K562 (cell line): Measurements from ENCODE around the gene SH3RF1. TPM values are rescaled to one million over a fixed set of nuclear protein-coding genes. Genes with fewer than 3 reads are reported as not detected.

Experiments used
- ATAC-seq: fragments of 200-7000 bp; cut with Tn5 transposase; 3 replicates; pipeline ENCODE4 v1.9.1; 2020; ENCODE audit warnings: moderate library complexity
- BruUV-seq: library from RNA; stranded (reverse); fragments of 400-500 nt; replicated peaks from 2 replicates; lab custom pipeline; 2021; lab: Mats Ljungman, UMichigan
- CTCF ChIA-PET: fragments of 300-600 bp; formaldehyde crosslinking; extraction: SDS; loops from one replicate; lab custom pipeline; 2021; ENCODE audit warnings: low intra/inter-chr PET ratio; lab: Yijun Ruan, JAX
- POLR2A ChIA-PET: fragments of 300-600, 350-650 bp; sonication (Branson Sonifier 250); formaldehyde crosslinking; extraction: SDS; loops from one replicate; lab custom pipeline; 2021; ENCODE audit warnings: antibody characterized with exemption, inconsistent platforms; lab: Yijun Ruan, JAX
- DNase-seq, 4 experiments: peaks; one replicate each; pipeline versions ENCODE4 v3.0.0 to v3.0.0-alpha.2; 2011 to 2018; ENCODE audit warnings: low spot score in 3 of 4, mixed read lengths in 3 of 4; ENCODE audit errors: extremely low read depth in 1 of 4
- FAIRE-seq: peaks from 2 replicates; lab custom pipeline; 2011; peaks lifted over from hg19 to GRCh38; lab: Jason Lieb, UNC
- H2AFZ ChIP-seq: 2 replicates; pipeline ENCODE4 v1.6.0; 2011; ENCODE audit warnings: low read depth, low read length, control low read depth, inconsistent platforms
- H3K27ac ChIP-seq: fragments of 200-600 bp; 3 replicates; pipeline ENCODE4 v1.8.0; 2011; ENCODE audit warnings: low read depth, mild to moderate bottlenecking, control low read depth, inconsistent platforms, low read length, moderate library complexity, mixed read lengths; ENCODE audit errors: extremely low read depth
- H3K27me3 ChIP-seq, 2 experiments: fragments of 300-600 bp in 1 of 2; 2 replicates in 1 of 2; 3 replicates in 1 of 2; pipeline versions ENCODE4 v1.6.0 to v1.8.0; 2011; ENCODE audit warnings: inconsistent platforms in 2 of 2, low read length in 2 of 2, mild to moderate bottlenecking in 1 of 2, mixed read lengths in 1 of 2, moderate library complexity in 1 of 2; ENCODE audit not compliant: control insufficient read depth in 2 of 2, insufficient read depth in 2 of 2
- H3K36me3 ChIP-seq: fragments of 300-600 bp; 3 replicates; pipeline ENCODE4 v1.8.0; 2011; ENCODE audit warnings: mild to moderate bottlenecking, low read length, inconsistent platforms; ENCODE audit not compliant: control insufficient read depth, insufficient read depth
- H3K4me1 ChIP-seq, 2 experiments: fragments of 200-600 bp in 1 of 2; replicated peaks in 1 of 2; 2 replicates in 1 of 2; 3 replicates in 1 of 2; pipeline versions ENCODE4 v1.5.1 to v1.8.0; 2011; ENCODE audit warnings: inconsistent platforms in 2 of 2, low read length in 2 of 2, mild to moderate bottlenecking in 1 of 2, mixed read lengths in 1 of 2, moderate library complexity in 1 of 2; ENCODE audit not compliant: control insufficient read depth in 2 of 2, insufficient read depth in 2 of 2
- H3K4me2 ChIP-seq: 2 replicates; pipeline ENCODE4 v1.6.1; 2011; ENCODE audit warnings: low read length, control low read depth, inconsistent platforms, mixed read lengths; ENCODE audit not compliant: insufficient read depth
- H3K4me3 ChIP-seq: fragments of 200-600 bp; sonication (generic), shearing (Covaris generic); 2 replicates; pipeline ENCODE4 v1.5.1; 2016; ENCODE audit warnings: control low read depth, inconsistent platforms
- H3K79me2 ChIP-seq: fragments of 200-600 bp; 3 replicates; pipeline ENCODE4 v1.8.0; 2011; ENCODE audit warnings: low read length, inconsistent platforms; ENCODE audit not compliant: control insufficient read depth, insufficient read depth
- H3K9ac ChIP-seq, 2 experiments: 2 replicates each; pipeline versions ENCODE4 v1.6.0 to v1.6.1; 2011; ENCODE audit warnings: low read depth in 2 of 2, low read length in 2 of 2, control low read depth in 1 of 2, inconsistent platforms in 1 of 2, mild to moderate bottlenecking in 1 of 2, mixed read lengths in 1 of 2; ENCODE audit not compliant: insufficient read depth in 1 of 2
- H3K9me1 ChIP-seq: one replicate; pipeline ENCODE4 v1.6.0; 2011; ENCODE audit warnings: inconsistent platforms, mild to moderate bottlenecking, low read length, moderate library complexity; ENCODE audit not compliant: control insufficient read depth, insufficient read depth
- H3K9me3 ChIP-seq: replicated peaks from 2 replicates; pipeline ENCODE4 v1.5.1; 2011; ENCODE audit warnings: low read depth, low read length, inconsistent platforms; ENCODE audit not compliant: control insufficient read depth, insufficient read depth
- H4K20me1 ChIP-seq: replicated peaks from 2 replicates; pipeline ENCODE4 v1.6.1; 2011; ENCODE audit warnings: low read length, inconsistent platforms, mixed read lengths; ENCODE audit not compliant: control insufficient read depth, insufficient read depth
- CHD4 ChIP-seq: fragments of 200-600 bp; sonication (generic); IDR thresholded peaks from 3 replicates; pipeline ENCODE4 v1.6.1; 2012; ENCODE audit warnings: low read depth, mild to moderate bottlenecking, mixed read lengths, low read length, inconsistent platforms; ENCODE audit not compliant: insufficient read depth, insufficient replicate concordance, poor library complexity, severe bottlenecking
- CXXC5 ChIP-seq: fragments of 250-450 bp; sonication (Bioruptor Pico); IDR thresholded peaks from 2 replicates; pipeline ENCODE4 v1.8.0; 2022; ENCODE audit warnings: inconsistent platforms, mild to moderate bottlenecking, moderate library complexity
- MBD1 ChIP-seq: fragments of 250-450 bp; sonication (Bioruptor Pico); IDR thresholded peaks from 2 replicates; pipeline ENCODE4 v1.8.0; 2022; ENCODE audit warnings: inconsistent platforms
- MTA1 ChIP-seq: fragments of 450-650 bp; IDR thresholded peaks from 2 replicates; pipeline ENCODE4 v1.6.1; 2017; ENCODE audit warnings: borderline replicate concordance
- NCOA1 ChIP-seq: fragments of 450-650 bp; IDR thresholded peaks from 2 replicates; pipeline ENCODE4 v1.6.1; 2016; ENCODE audit warnings: low read depth
- NCOR1 ChIP-seq: fragments of 450-650 bp; IDR thresholded peaks from 2 replicates; pipeline ENCODE4 v1.6.1; 2016; ENCODE audit warnings: mild to moderate bottlenecking, moderate library complexity
- PATZ1 ChIP-seq: fragments of 250-450 bp; sonication (Bioruptor Pico); IDR thresholded peaks from 2 replicates; pipeline ENCODE4 v1.5.0; 2020; ENCODE audit warnings: mild to moderate bottlenecking, borderline replicate concordance
- RBM15 ChIP-seq: fragments of 200-400 bp; formaldehyde crosslinking; IDR thresholded peaks from 2 replicates; pipeline ENCODE4 v1.6.1; 2018; ENCODE audit warnings: mild to moderate bottlenecking, low read length, moderate library complexity; ENCODE audit not compliant: insufficient read depth
- RUNX1 ChIP-seq: sonication (generic); IDR thresholded peaks from 2 replicates; pipeline ENCODE4 v1.6.1; 2016; ENCODE audit warnings: antibody characterized with exemption, low read depth
- SFPQ ChIP-seq: fragments of 200-400 bp; formaldehyde crosslinking; IDR thresholded peaks from 2 replicates; pipeline ENCODE4 v1.6.1; 2017; ENCODE audit warnings: mild to moderate bottlenecking, low read depth, low read length, moderate library complexity
- SRSF3 ChIP-seq: fragments of 200-400 bp; formaldehyde crosslinking; IDR thresholded peaks from 2 replicates; pipeline ENCODE4 v1.6.1; 2016; ENCODE audit warnings: mild to moderate bottlenecking, low read length, moderate library complexity; ENCODE audit not compliant: insufficient read depth
- SUPT5H ChIP-seq: fragments of 450-650 bp; IDR thresholded peaks from 2 replicates; pipeline ENCODE4 v1.6.1; 2016
- TAF9B ChIP-seq: fragments of 450-650 bp; IDR thresholded peaks from 2 replicates; pipeline ENCODE4 v1.6.1; 2018; ENCODE audit warnings: mild to moderate bottlenecking; ENCODE audit not compliant: partially characterized antibody
- THRA ChIP-seq: fragments of 450-650 bp; IDR thresholded peaks from 2 replicates; pipeline ENCODE4 v1.6.1; 2017; ENCODE audit warnings: mild to moderate bottlenecking, moderate library complexity
- ZNF561 ChIP-seq: fragments of 450-650 bp; formaldehyde crosslinking; conservative IDR thresholded peaks from 2 replicates; pipeline ENCODE4 v1.4.0; 2020; ENCODE audit warnings: mild to moderate bottlenecking, moderate library complexity
- in situ Hi-C: fragments of 300-500 bp; cut with MboI; formaldehyde crosslinking; loops from 4 replicates; pipeline ENCODE4 v1.15.0; 2018; ENCODE audit warnings: inconsistent platforms, mixed read lengths
- intact Hi-C: fragments of 100-400 bp; cut with micrococcal nuclease; formaldehyde crosslinking; loops from 2 replicates; pipeline ENCODE4 v1.14.2; 2022
- polyA plus RNA-seq, 8 experiments: library from polyadenylated mRNA; depleted of rRNA in 4 of 8; stranded (reverse) in 5 of 8; unstranded in 3 of 8; fragments of >200 nt; fragmentation: Nextera tagmentation in 2 of 8; fragmentation: Illumina TruSeq in 1 of 8; extraction: Ambion mirVana in 2 of 8; extraction: Trizol in 1 of 8; gene quantifications; 2 replicates each; pipeline versions ENCODE4 v1.2.1 to v1.2.3, GENCODE V29; 2011 to 2014; ENCODE audit warnings: inconsistent platforms in 1 of 8, missing spikeins in 1 of 8
- total RNA-seq, 7 experiments: library from RNA; depleted of rRNA in 6 of 7; stranded (reverse); fragments of >200 nt in 6 of 7; fragmentation: Illumina TruSeq in 2 of 7; extraction: Trizol in 2 of 7; gene quantifications; 2 replicates each; pipeline versions ENCODE4 v1.2.1 to v1.2.3, GENCODE V29; 2011 to 2021; ENCODE audit warnings: low replicate concordance in 1 of 7

Gene SH3RF1
- total and polyA plus RNA-seq, 9 of the 15 experiments (the other 6 are each of a cell fraction or from before 2014, with no cell fraction given): 0.04 to 0.16 (median 0.11) TPM; not detected in 6

- TF ChIP-seq PATZ1 (CRISPR knock-in tag): no peak
- no peak for TF ChIP-seq NCOA1
Measured at GRCh38 chr4:169147191-169147590, 123.6 kb downstream of the SH3RF1 start (continued).

GRCh38 chr4:169144061-169144600 lies 126.6 kb downstream of the SH3RF1 start:
- Histone ChIP-seq H3K36me3 (no peaks in the 10 kb centered on the region), H3K27ac (no peak overlapping the region), H3K4me2 (no peak overlapping the region), H3K79me2 (no peaks in the 10 kb centered on the region), H4K20me1 (no peaks in the 10 kb centered on the region), H2AFZ (no peak overlapping the region), H3K4me1 (no peaks in the 10 kb centered on the region), H3K27me3 (no peaks in the 10 kb centered on the region; a peak in 1 of 5 replicates), H3K9me1 (no peaks in the 10 kb centered on the region), H3K4me3 (no peak overlapping the region), H3K9me3 (no peaks in the 10 kb centered on the region), H3K9ac (no peak overlapping the region)
- intact Hi-C loops: no loop called here
- no TSS peak for BruUV-seq
- no peak for DNase-seq
- in situ Hi-C loops: no loop called here
- ATAC-seq: no peak
- ChIA-PET CTCF (no interaction called here), POLR2A (no interaction called here)
- FAIRE-seq: no peak
- TF ChIP-seq SUPT5H: no peak
- no peak for TF ChIP-seq CXXC5 (CRISPR knock-in tag)
- no peak for TF ChIP-seq THRA
- TF ChIP-seq SRSF3: no peak
- TF ChIP-seq RBM15: no peak
- no peak for TF ChIP-seq NCOR1
- no peak for TF ChIP-seq CHD4
- TF ChIP-seq SFPQ: no peak
- no peak for TF ChIP-seq MBD1 (CRISPR knock-in tag)
- no peak for TF ChIP-seq ZNF561 (CRISPR knock-in tag)
- TF ChIP-seq TAF9B: no peak
- TF ChIP-seq MTA1: no peak
- TF ChIP-seq RUNX1: no peak
